NCI-H510A (cell line): Measurements from ENCODE around the gene C10orf67.
"Not testable (repeated sequence)": the region's sequence is repeated elsewhere in the genome, so short reads cannot be mapped to it uniquely, and the experiment has no call there.

ENCODE experiments used
- DNase-seq: peaks from one replicate; lab custom pipeline; 2025; lab: John Stamatoyannopoulos, UW

The C10orf67 gene

GRCh38 chr10:23324351-23324750 is 20.2 kb downstream of the C10orf67 start:
- DNase-seq: no peak

- DNase-seq: no peak
These were observed 22.5 kb downstream of the C10orf67 start for GRCh38 chr10:23322082-23322481.

GRCh38 chr10:23319835-23320234 is 24.8 kb downstream of the C10orf67 start:
- no peak for DNase-seq

GRCh38 chr10:23318359-23318758 is 26.2 kb downstream of the C10orf67 start:
- no peak for DNase-seq

- no peak for DNase-seq
These were observed 27.2 kb downstream of the C10orf67 start for GRCh38 chr10:23317416-23317815.

GRCh38 chr10:23316406-23316805 is 28.2 kb downstream of the C10orf67 start:
- no peak for DNase-seq

- DNase-seq: no peak
These were observed 28.6 kb downstream of the C10orf67 start for GRCh38 chr10:23315966-23316365.

GRCh38 chr10:23314835-23315239 is 29.8 kb downstream of the C10orf67 start:
- no peak for DNase-seq

GRCh38 chr10:23311034-23311433 is 33.6 kb downstream of the C10orf67 start:
- no peak for DNase-seq

GRCh38 chr10:23310404-23310803 is 34.2 kb downstream of the C10orf67 start:
- DNase-seq: no peak

GRCh38 chr10:23299961-23300360 is 44.6 kb downstream of the C10orf67 start:
- DNase-seq: not testable (repeated sequence)

GRCh38 chr10:23294638-23295247 is 49.9 kb downstream of the C10orf67 start:
- no peak for DNase-seq

- no peak for DNase-seq
These were observed 50.5 kb downstream of the C10orf67 start for GRCh38 chr10:23293973-23294590.

- DNase-seq: no peak
These were observed 51.4 kb downstream of the C10orf67 start for GRCh38 chr10:23293145-23293724.

GRCh38 chr10:23291551-23292334 is 52.9 kb downstream of the C10orf67 start:
- DNase-seq: no peak

- DNase-seq: no peak
These were observed 59.8 kb downstream of the C10orf67 start for GRCh38 chr10:23284674-23285335.

- no peak for DNase-seq
These were observed 60.4 kb downstream of the C10orf67 start for GRCh38 chr10:23284155-23284554.

GRCh38 chr10:23283680-23284079 is 60.9 kb downstream of the C10orf67 start:
- DNase-seq: no peak

GRCh38 chr10:23281044-23281433 is 63.6 kb downstream of the C10orf67 start:
- no peak for DNase-seq

GRCh38 chr10:23280419-23281043 is 64.1 kb downstream of the C10orf67 start:
- DNase-seq: no peak

GRCh38 chr10:23275355-23275754 is 69.2 kb downstream of the C10orf67 start:
- no peak for DNase-seq

- DNase-seq: not testable (repeated sequence)
These were observed 70.4 kb downstream of the C10orf67 start for GRCh38 chr10:23274179-23274578.
